PC-3 (cell line): Measurements from ENCODE around the gene NMNAT2. TPM values are rescaled to one million over a fixed set of nuclear protein-coding genes. Genes with fewer than 3 reads are reported as not detected.

Experiments
- ATAC-seq: fragments of 200-7000 bp; cut with Tn5 transposase; 2 replicates; pipeline ENCODE4 v1.9.1; 2020; ENCODE audit warnings: mild to moderate bottlenecking, moderate library complexity
- BruUV-seq: library from RNA; stranded (reverse); fragments of 400-500 nt; replicated peaks from 2 replicates; lab custom pipeline; 2021; lab: Mats Ljungman, UMichigan
- CTCF ChIA-PET: fragments of 300-600 bp; sonication (Branson Sonifier 250); formaldehyde crosslinking; loops from one replicate; lab custom pipeline; 2022; ENCODE audit warnings: antibody characterized with exemption; lab: Charles Lee
- POLR2A ChIA-PET: fragments of 300-600 bp; sonication (Branson Sonifier 250); formaldehyde crosslinking; loops from one replicate; lab custom pipeline; 2022; ENCODE audit warnings: antibody characterized with exemption; ENCODE audit not compliant: unreplicated experiment; lab: Charles Lee
- DNase-seq: peaks from one replicate; pipeline ENCODE4 v3.0.0-alpha.2; 2015
- H2AFZ ChIP-seq: fragments of 300-600 bp; sonication (generic); 2 replicates; pipeline ENCODE4 v1.6.0; 2016; ENCODE audit warnings: antibody characterized with exemption, low read length
- H3F3A ChIP-seq: fragments of 300-600 bp; sonication (generic); one replicate; pipeline ENCODE4 v1.6.0; 2017; ENCODE audit warnings: antibody characterized with exemption, low read length, control low read depth, mild to moderate bottlenecking; ENCODE audit not compliant: unreplicated experiment
- H3K27ac ChIP-seq: fragments of 300-600 bp; sonication (generic); 2 replicates; pipeline ENCODE4 v1.5.1; 2016; ENCODE audit warnings: mild to moderate bottlenecking, low read length
- H3K27me3 ChIP-seq: fragments of 300-600 bp; sonication (generic); 2 replicates; pipeline ENCODE4 v1.6.1; 2016; ENCODE audit warnings: low read length, mixed read lengths
- H3K36me3 ChIP-seq: fragments of 300-600 bp; sonication (generic); 2 replicates; pipeline ENCODE4 v1.6.1; 2016; ENCODE audit warnings: low read depth, mixed run types, low read length, mixed read lengths
- H3K4me1 ChIP-seq: fragments of 300-600 bp; sonication (generic); 2 replicates; pipeline ENCODE4 v1.5.1; 2016; ENCODE audit warnings: low read length; ENCODE audit not compliant: insufficient read depth
- H3K4me2 ChIP-seq: fragments of 300-600 bp; sonication (generic); 2 replicates; pipeline ENCODE4 v1.6.0; 2016; ENCODE audit warnings: low read length
- H3K4me3 ChIP-seq: fragments of 300-600 bp; sonication (generic); 2 replicates; pipeline ENCODE4 v1.5.1; 2016; ENCODE audit warnings: mild to moderate bottlenecking, low read length, mixed read lengths
- H3K79me2 ChIP-seq: fragments of 300-600 bp; sonication (generic); 2 replicates; pipeline ENCODE4 v1.6.1; 2017; ENCODE audit warnings: low read length, mixed read lengths
- H3K9ac ChIP-seq: fragments of 300-600 bp; sonication (generic); 2 replicates; pipeline ENCODE4 v1.6.0; 2016; ENCODE audit warnings: mild to moderate bottlenecking, low read length
- H3K9me2 ChIP-seq: fragments of 300-600 bp; sonication (generic); replicated peaks from 2 replicates; pipeline ENCODE4 v1.6.1; 2016; ENCODE audit warnings: mixed run types, low read length, mixed read lengths
- H3K9me3 ChIP-seq: fragments of 300-600 bp; sonication (generic); 2 replicates; pipeline ENCODE4 v1.6.1; 2016; ENCODE audit warnings: low read length, mixed read lengths
- H4K20me1 ChIP-seq: fragments of 300-600 bp; sonication (generic); 2 replicates; pipeline ENCODE4 v1.6.1; 2016; ENCODE audit warnings: low read length, mixed read lengths
- EZH2 ChIP-seq: fragments of 300-600 bp; sonication (generic); IDR thresholded peaks from one replicate; pipeline ENCODE4 v1.6.1; 2017; ENCODE audit warnings: antibody characterized with exemption, mild to moderate bottlenecking, low read length; ENCODE audit not compliant: unreplicated experiment
- EZH2phosphoT487 ChIP-seq: fragments of 300-600 bp; sonication (generic); IDR thresholded peaks from 2 replicates; pipeline ENCODE4 v1.6.1; 2018; ENCODE audit warnings: mild to moderate bottlenecking, antibody characterized with exemption, low read length, borderline replicate concordance
- intact Hi-C: fragments of 100-400 bp; cut with micrococcal nuclease; formaldehyde crosslinking; loops from 2 replicates; pipeline ENCODE4 v1.9.0; 2023
- total RNA-seq: library from RNA; depleted of rRNA; stranded (reverse); fragments of >200 nt; gene quantifications from 2 replicates; pipeline ENCODE4 v1.2.3, GENCODE V29; 2014
- TF ChIP-seq, protein P1 (sequence below): fragments of 300-600 bp; sonication (generic); conservative IDR thresholded peaks from 2 replicates; pipeline ENCODE4 v1.5.1; 2017; ENCODE audit warnings: antibody characterized with exemption, low read depth, mild to moderate bottlenecking, low read length

Gene NMNAT2
- total RNA-seq, 1 experiment from 2014 or later, result 6.0 TPM

- H3K4me3 ChIP-seq, result no peak overlapping the region
- no peaks in the 10 kb centered on the region for H3K27me3 ChIP-seq
- H3K9ac ChIP-seq, result no peak overlapping the region
- no peak overlapping the region for H3K27ac ChIP-seq
- no peak for TF ChIP-seq EZH2
- no peak for TF ChIP-seq EZH2phosphoT487
- TF ChIP-seq, protein P1, sequence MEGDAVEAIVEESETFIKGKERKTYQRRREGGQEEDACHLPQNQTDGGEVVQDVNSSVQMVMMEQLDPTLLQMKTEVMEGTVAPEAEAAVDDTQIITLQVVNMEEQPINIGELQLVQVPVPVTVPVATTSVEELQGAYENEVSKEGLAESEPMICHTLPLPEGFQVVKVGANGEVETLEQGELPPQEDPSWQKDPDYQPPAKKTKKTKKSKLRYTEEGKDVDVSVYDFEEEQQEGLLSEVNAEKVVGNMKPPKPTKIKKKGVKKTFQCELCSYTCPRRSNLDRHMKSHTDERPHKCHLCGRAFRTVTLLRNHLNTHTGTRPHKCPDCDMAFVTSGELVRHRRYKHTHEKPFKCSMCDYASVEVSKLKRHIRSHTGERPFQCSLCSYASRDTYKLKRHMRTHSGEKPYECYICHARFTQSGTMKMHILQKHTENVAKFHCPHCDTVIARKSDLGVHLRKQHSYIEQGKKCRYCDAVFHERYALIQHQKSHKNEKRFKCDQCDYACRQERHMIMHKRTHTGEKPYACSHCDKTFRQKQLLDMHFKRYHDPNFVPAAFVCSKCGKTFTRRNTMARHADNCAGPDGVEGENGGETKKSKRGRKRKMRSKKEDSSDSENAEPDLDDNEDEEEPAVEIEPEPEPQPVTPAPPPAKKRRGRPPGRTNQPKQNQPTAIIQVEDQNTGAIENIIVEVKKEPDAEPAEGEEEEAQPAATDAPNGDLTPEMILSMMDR, result no peak
- no peaks in the 10 kb centered on the region for H4K20me1 ChIP-seq
- ATAC-seq (no peak), DNase-seq (no peak)
- H3K4me2 ChIP-seq, result no peak overlapping the region
- no peaks in the 10 kb centered on the region for H3K9me2 ChIP-seq
- no peaks in the 10 kb centered on the region for H3K79me2 ChIP-seq
- intact Hi-C loops, result no loop called here
- no peaks in the 10 kb centered on the region for H3F3A ChIP-seq
- H2AFZ ChIP-seq, result no peak overlapping the region
- ChIA-PET CTCF (no interaction called here), POLR2A (no interaction called here)
- no peaks in the 10 kb centered on the region for H3K9me3 ChIP-seq
- H3K4me1 ChIP-seq, result no peaks in the 10 kb centered on the region
- H3K36me3 ChIP-seq, result no peaks in the 10 kb centered on the region
- BruUV-seq, result no TSS peak
These were observed 54.2 kb downstream of the NMNAT2 start for GRCh38 chr1:183363972-183364371.

DNA sequence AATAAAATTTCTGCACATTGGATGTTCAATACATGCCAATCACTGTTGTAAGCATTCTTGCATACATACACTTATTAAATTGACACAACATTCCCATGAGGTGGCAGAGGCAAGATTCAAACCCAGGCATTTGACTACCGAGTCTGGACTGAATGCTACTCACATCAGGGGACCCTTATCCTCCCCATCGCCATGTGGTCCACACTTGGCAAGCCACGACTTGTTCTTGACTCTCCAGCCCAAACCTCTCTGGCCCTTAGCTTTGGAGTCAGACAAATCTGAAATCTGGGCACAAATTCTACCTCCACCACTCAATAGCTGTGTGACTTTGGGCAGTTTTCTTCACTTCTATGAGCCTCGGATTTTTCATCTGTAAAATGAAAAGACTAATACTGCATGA, 57.1 kb downstream of the NMNAT2 start:
- Histone ChIP-seq H3K36me3 (no peaks in the 10 kb centered on the region), H4K20me1 (no peaks in the 10 kb centered on the region), H3K4me3 (no peak overlapping the region), H2AFZ (no peak overlapping the region), H3K79me2 (no peaks in the 10 kb centered on the region), H3K9ac (no peak overlapping the region), H3K27me3 (no peaks in the 10 kb centered on the region), H3F3A (no peaks in the 10 kb centered on the region), H3K4me1 (no peaks in the 10 kb centered on the region), H3K9me2 (no peaks in the 10 kb centered on the region), H3K9me3 (no peaks in the 10 kb centered on the region), H3K4me2 (no peak overlapping the region), H3K27ac (no peak overlapping the region)
- DNase-seq, result no peak
- intact Hi-C loops, result no loop called here
- POLR2A ChIA-PET, result no interaction called here
- TF ChIP-seq EZH2phosphoT487 (no peak), EZH2 (no peak)
- TF ChIP-seq, protein P1, result no peak
- no TSS peak for BruUV-seq
- CTCF ChIA-PET, result no interaction called here
- no peak for ATAC-seq

DNA sequence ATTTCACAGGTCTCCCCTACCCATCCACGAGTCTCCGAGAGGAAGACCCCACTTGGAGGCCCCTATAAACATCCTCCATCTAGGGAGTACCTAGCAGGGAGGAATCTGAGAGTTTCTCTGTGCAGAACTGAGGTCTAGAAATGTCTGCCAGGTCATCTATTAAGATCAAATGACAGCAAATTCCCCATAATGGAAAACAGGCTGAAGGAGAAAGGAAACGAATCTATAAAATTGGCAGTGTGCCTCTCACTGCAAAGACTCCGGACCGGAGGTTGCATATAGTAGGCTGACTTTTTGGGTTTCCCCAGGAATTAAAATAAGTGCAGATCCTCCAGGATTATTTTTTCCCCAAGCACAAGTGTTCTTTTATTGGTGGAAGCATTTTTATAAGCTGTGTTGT, 57.7 kb downstream of the NMNAT2 start:
- no peaks in the 10 kb centered on the region for H3K79me2 ChIP-seq
- intact Hi-C loops, result no loop called here
- ChIA-PET POLR2A (no interaction called here), CTCF (no interaction called here)
- H3K4me2 ChIP-seq, result no peak overlapping the region
- no peaks in the 10 kb centered on the region for H3F3A ChIP-seq
- H3K4me1 ChIP-seq, result no peaks in the 10 kb centered on the region
- TF ChIP-seq EZH2 (no peak), EZH2phosphoT487 (no peak)
- TF ChIP-seq, protein P1, result no peak
- H3K36me3 ChIP-seq, result no peaks in the 10 kb centered on the region
- DNase-seq (no peak), ATAC-seq (no peak)
- H3K27me3 ChIP-seq, result no peaks in the 10 kb centered on the region
- no peaks in the 10 kb centered on the region for H3K9me3 ChIP-seq
- no peaks in the 10 kb centered on the region for H3K9me2 ChIP-seq
- BruUV-seq, result no TSS peak
- no peaks in the 10 kb centered on the region for H4K20me1 ChIP-seq
- H3K9ac ChIP-seq, result no peak overlapping the region
- H3K4me3 ChIP-seq, result no peak overlapping the region
- no peak overlapping the region for H3K27ac ChIP-seq
- H2AFZ ChIP-seq, result no peak overlapping the region
